Left ventricle myocardium inferior (tissue), 1 donor: ENCODE data around the gene SNAPC4. TPM values are rescaled to one million over a fixed set of nuclear protein-coding genes. Genes with fewer than 3 reads are reported as not detected.

ENCODE experiments used
- DNase-seq: peaks from one replicate; pipeline ENCODE4 v3.0.0-alpha.2; 2020
- H3K27ac ChIP-seq: fragments of 200-600 bp; replicated peaks from 2 replicates; pipeline ENCODE4 v1.8.0; 2021
- H3K27me3 ChIP-seq: fragments of 200-600 bp; 2 replicates; pipeline ENCODE4 v1.8.0; 2021; ENCODE audit warnings: low read depth
- H3K36me3 ChIP-seq: fragments of 200-600 bp; 2 replicates; pipeline ENCODE4 v1.8.0; 2021
- H3K4me1 ChIP-seq: fragments of 200-600 bp; 2 replicates; pipeline ENCODE4 v1.8.0; 2021
- H3K4me3 ChIP-seq: fragments of 200-600 bp; 2 replicates; pipeline ENCODE4 v1.8.0; 2021; ENCODE audit warnings: mild to moderate bottlenecking, moderate library complexity
- H3K9me3 ChIP-seq: fragments of 200-600 bp; replicated peaks from 2 replicates; pipeline ENCODE4 v1.8.0; 2021
- intact Hi-C: fragments of 100-400 bp; cut with micrococcal nuclease; formaldehyde crosslinking; loops from one replicate; pipeline ENCODE4 v1.11.0; 2022
- total RNA-seq: library from RNA; stranded (reverse); fragmentation: NEBNext Ultra II Directional; extraction: Animal tissue kit (Norgen Biotek cat#: 25700); gene quantifications from one replicate; pipeline ENCODE4 v1.2.1, GENCODE V29; 2021
- TF ChIP-seq, protein P1 (sequence below): fragments of 200-600 bp; IDR thresholded peaks from 2 replicates; pipeline ENCODE4 v1.8.0; 2021; ENCODE audit warnings: antibody characterized with exemption, mild to moderate bottlenecking, borderline replicate concordance
- donor health status: DM: no; HTN: yes; CAD: no; lungs with severe emphysema.

SNAPC4 gene
- total RNA-seq, 1 donor from 2014 or later: 5.2 TPM

DNA sequence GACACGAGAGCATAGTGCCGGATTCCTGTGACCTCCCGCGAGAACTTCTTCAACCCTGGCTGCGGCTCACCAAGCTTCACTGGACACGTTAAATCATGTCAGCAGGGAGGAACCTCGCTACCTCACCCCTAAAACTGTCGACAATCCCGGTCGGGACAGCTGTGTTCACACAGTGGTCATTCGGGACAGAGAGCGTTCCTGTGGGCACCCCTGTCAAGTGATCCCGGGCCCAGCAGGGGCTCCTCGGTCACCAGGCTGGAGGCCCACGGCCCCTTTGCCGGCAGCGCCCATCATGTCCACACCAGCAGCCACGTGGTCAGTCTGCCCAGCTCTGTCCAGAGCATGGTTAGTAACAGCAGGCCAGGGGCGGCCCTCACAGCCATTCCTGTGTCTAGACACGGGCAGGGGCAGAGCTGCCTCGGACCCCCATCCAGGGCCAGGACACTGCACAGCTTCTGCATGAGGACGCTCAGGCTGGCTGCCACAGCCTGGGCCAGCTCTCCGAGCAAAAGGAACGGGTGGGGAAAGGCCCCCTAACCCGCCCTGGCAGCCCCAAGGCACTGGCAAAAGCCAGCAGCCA, 36.2 kb upstream of the SNAPC4 start:
- Histone ChIP-seq H3K36me3 (peaks cover 33% of the 10 kb centered on the region), H3K4me3 (no peak overlapping the region)

DNA sequence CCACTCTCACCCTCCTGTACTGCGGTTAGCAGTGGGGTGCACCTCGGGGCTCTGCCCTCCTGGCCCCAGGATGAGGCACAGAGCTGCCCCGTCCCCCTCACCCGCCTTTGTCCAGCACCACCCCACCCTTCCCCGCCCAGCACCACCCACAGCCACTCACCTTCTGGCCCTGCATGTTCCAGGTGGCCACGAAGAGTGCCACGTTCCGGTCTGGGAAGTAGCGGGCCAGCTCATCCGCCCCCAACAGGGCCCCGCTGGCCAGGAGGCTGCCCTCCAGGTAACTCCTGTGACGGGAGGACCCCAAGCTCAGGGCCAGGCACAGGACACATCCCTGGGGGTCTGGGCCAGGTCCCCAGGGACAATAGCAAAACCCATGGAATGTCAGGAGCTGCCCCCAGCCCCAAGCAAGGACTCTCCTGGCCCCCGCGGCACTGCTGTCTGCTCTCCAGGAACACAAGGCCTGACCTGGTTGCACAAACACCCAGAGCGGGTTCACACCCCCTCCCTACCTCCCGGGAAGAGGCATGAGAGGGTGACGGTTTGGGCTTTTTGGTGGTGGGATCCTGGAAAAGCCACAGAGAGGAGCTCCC, 34.7 kb upstream of the SNAPC4 start:
- intact Hi-C loops: no loop called here

More for the DNA sequence above, 36.2 kb upstream of the SNAPC4 start:
- intact Hi-C loops: no loop called here
- TF ChIP-seq, protein P1, sequence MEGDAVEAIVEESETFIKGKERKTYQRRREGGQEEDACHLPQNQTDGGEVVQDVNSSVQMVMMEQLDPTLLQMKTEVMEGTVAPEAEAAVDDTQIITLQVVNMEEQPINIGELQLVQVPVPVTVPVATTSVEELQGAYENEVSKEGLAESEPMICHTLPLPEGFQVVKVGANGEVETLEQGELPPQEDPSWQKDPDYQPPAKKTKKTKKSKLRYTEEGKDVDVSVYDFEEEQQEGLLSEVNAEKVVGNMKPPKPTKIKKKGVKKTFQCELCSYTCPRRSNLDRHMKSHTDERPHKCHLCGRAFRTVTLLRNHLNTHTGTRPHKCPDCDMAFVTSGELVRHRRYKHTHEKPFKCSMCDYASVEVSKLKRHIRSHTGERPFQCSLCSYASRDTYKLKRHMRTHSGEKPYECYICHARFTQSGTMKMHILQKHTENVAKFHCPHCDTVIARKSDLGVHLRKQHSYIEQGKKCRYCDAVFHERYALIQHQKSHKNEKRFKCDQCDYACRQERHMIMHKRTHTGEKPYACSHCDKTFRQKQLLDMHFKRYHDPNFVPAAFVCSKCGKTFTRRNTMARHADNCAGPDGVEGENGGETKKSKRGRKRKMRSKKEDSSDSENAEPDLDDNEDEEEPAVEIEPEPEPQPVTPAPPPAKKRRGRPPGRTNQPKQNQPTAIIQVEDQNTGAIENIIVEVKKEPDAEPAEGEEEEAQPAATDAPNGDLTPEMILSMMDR: no peak
- Histone ChIP-seq H3K4me1 (peaks cover 50% of the 10 kb centered on the region), H3K9me3 (no peaks in the 10 kb centered on the region), H3K27me3 (no peaks in the 10 kb centered on the region), H3K27ac (no peak overlapping the region)
- DNase-seq: no peak

GRCh38 chr9:136433849-136434579, 34.0 kb upstream of the SNAPC4 start:
- no peak for DNase-seq
- intact Hi-C loops: no loop called here
- Histone ChIP-seq H3K4me3 (no peak overlapping the region), H3K9me3 (no peaks in the 10 kb centered on the region), H3K4me1 (peaks cover 42% of the 10 kb centered on the region), H3K27ac (no peak overlapping the region), H3K36me3 (peaks cover 45% of the 10 kb centered on the region), H3K27me3 (no peaks in the 10 kb centered on the region)
- TF ChIP-seq, protein P1: no peak

More for the DNA sequence above, 34.7 kb upstream of the SNAPC4 start:
- DNase-seq: no peak
- Histone ChIP-seq H3K9me3 (no peaks in the 10 kb centered on the region), H3K4me3 (no peak overlapping the region), H3K27me3 (no peaks in the 10 kb centered on the region), H3K36me3 (peaks cover 39% of the 10 kb centered on the region), H3K4me1 (peaks cover 48% of the 10 kb centered on the region), H3K27ac (no peak overlapping the region)
- TF ChIP-seq, protein P1: no peak

DNA sequence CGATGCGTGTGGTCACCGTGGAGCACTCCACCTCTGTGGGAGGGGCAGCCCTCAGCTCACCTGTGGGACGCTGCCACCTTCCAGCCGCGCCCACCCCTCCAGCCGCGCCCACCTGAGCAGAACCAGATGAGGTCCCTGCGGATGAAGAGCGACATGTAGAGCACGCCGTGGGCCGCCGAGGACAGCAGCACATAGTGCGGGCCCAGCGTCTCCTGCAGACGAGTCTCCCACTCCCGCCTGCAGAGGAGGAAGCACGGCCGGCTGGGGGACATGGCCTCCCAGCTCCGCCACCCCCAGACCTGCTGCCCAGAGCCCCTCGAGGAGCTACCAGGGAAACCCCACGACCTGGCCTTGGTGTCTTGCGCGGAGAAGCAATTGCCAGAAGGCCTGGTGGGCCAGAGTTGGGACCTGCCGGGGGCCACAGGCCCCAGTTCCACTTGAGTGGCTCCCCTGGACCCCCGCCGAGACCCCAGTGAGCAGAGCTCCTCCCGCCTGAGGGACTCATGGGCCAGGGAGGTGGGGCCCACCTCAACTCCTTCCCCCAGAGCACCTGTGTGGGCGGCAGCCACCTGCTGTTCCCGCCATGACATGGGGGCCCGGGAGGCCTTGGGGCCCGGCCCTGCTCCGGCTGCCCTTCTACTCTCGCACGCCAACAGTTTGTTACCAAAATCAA, 33.2 kb upstream of the SNAPC4 start:
- H3K36me3 ChIP-seq: peaks cover 53% of the 10 kb centered on the region
- intact Hi-C loops: no loop called here
- DNase-seq: no peak

GRCh38 chr9:136432591-136432990, 32.6 kb upstream of the SNAPC4 start:
- peaks cover 57% of the 10 kb centered on the region for H3K36me3 ChIP-seq
- no peak overlapping the region for H3K27ac ChIP-seq
- no peaks in the 10 kb centered on the region for H3K9me3 ChIP-seq
- peaks cover 27% of the 10 kb centered on the region for H3K4me1 ChIP-seq
- DNase-seq: no peak
- H3K4me3 ChIP-seq: no peak overlapping the region
- H3K27me3 ChIP-seq: no peaks in the 10 kb centered on the region
- intact Hi-C loops: no loop called here
- TF ChIP-seq, protein P1: no peak

More for the DNA sequence above, 33.2 kb upstream of the SNAPC4 start:
- H3K4me3 ChIP-seq: no peak overlapping the region
- no peak overlapping the region for H3K27ac ChIP-seq
- H3K9me3 ChIP-seq: no peaks in the 10 kb centered on the region
- H3K4me1 ChIP-seq: peaks cover 33% of the 10 kb centered on the region
- TF ChIP-seq, protein P1: no peak
- no peaks in the 10 kb centered on the region for H3K27me3 ChIP-seq
